ENCODE data around the gene TMSB15B. TPM values are rescaled to one million over a fixed set of nuclear protein-coding genes. Genes with fewer than 3 reads are reported as not detected.

The TMSB15B gene
- total RNA-seq: 7.4 and 10.1 TPM in 2 replicates

GRCh38 chrX:103962411-103963278 lies at the start of gene TMSB15B:
TSS of gene TMSB15B (plus strand) at chrX:103962627.

GRCh38 chrX:104013606-104014005 lies 51.2 kb downstream of the TMSB15B start, which contains the start of gene H2BW1:
TSS of gene H2BW1 (minus strand) at chrX:104013708. CDS start at chrX:104013576, 132 bp downstream.

Other genes starting within 250 kb of the TMSB15B start
- not detected in 2 replicates for gene PLP1, start 185.8 kb upstream of the TMSB15B start, total RNA-seq
- gene RAB9B, start 130.4 kb upstream of the TMSB15B start, total RNA-seq: 0.40 and 0.50 TPM in 2 replicates
- not detected in 2 replicates for gene H2BW1, start 51.1 kb downstream of the TMSB15B start, total RNA-seq
- not detected in 2 replicates for gene H2BW2, start 77.3 kb downstream of the TMSB15B start, total RNA-seq
- 6.4 and 7.3 TPM in 2 replicates for gene TMSB15C, start 113.6 kb downstream of the TMSB15B start, total RNA-seq
- gene ZCCHC18, start 149.9 kb downstream of the TMSB15B start, total RNA-seq: 1.7 and 2.3 TPM in 2 replicates
- gene SLC25A53, start 194.4 kb downstream of the TMSB15B start, total RNA-seq: 7.7 and 9.0 TPM in 2 replicates
- gene FAM199X, start 203.8 kb downstream of the TMSB15B start, total RNA-seq: 44.7 and 44.8 TPM in 2 replicates

Data from thoracic aorta endothelial cell (primary cell).